ENCODE results near the gene GON7. TPM values are rescaled to one million over a fixed set of nuclear protein-coding genes. Genes with fewer than 3 reads are reported as not detected.

Gene GON7
- total RNA-seq, 4 donors from 2014 or later: 8.9 to 12.7 (median 11.5) TPM

GRCh38 chr14:93175492-93175891 is 31.4 kb downstream of the GON7 start:
- TF ChIP-seq, protein P1, sequence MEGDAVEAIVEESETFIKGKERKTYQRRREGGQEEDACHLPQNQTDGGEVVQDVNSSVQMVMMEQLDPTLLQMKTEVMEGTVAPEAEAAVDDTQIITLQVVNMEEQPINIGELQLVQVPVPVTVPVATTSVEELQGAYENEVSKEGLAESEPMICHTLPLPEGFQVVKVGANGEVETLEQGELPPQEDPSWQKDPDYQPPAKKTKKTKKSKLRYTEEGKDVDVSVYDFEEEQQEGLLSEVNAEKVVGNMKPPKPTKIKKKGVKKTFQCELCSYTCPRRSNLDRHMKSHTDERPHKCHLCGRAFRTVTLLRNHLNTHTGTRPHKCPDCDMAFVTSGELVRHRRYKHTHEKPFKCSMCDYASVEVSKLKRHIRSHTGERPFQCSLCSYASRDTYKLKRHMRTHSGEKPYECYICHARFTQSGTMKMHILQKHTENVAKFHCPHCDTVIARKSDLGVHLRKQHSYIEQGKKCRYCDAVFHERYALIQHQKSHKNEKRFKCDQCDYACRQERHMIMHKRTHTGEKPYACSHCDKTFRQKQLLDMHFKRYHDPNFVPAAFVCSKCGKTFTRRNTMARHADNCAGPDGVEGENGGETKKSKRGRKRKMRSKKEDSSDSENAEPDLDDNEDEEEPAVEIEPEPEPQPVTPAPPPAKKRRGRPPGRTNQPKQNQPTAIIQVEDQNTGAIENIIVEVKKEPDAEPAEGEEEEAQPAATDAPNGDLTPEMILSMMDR (IDR thresholded peaks at IDR 0.05; ENCODE audit: low read depth): no peak

- TF ChIP-seq, protein P1 (IDR thresholded peaks at IDR 0.05; ENCODE audit: low read depth): no peak
Measured at GRCh38 chr14:93173943-93174395, 32.9 kb downstream of the GON7 start.

DNA sequence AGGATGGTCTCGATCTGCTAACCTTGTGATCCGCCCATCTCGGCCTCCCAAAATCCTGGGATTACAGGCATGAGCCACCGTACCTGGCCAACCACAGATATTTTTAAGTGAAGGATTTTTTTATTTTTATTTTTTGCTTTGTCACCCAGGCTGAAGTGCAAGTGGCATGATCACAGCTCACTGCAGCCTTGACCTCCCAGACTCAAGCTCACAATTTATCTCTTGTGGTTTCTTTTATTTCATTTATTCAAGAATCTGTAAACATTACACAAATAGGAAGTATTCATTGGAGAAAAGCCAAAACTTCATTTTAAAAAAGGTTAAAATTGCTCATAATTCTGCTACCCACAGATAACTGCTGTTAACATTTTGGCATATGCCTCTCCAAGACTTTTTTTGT is 35.5 kb downstream of the GON7 start:
- TF ChIP-seq, protein P1 (IDR thresholded peaks at IDR 0.05; ENCODE audit: low read depth): no peak

DNA sequence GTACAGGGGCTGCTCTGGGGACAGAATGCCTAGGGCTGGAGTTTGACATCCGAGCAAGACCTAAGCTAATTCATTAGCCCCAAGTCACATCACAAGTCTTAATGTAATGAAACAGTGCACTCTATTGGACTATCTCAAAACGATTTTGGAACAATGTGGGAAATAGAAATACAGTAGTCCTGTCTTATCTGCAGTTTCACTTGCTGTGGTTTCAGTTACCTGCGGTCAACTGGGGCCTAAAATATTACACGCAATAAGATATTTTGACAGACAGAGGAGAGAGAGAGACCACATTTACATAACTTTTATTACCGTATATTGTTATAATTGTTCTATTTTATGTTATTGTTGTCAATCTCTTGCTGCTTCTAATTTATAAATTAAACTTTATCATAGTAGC is 43.3 kb downstream of the GON7 start:
- TF ChIP-seq, protein P1 (IDR thresholded peaks at IDR 0.05; ENCODE audit: low read depth): no peak

DNA sequence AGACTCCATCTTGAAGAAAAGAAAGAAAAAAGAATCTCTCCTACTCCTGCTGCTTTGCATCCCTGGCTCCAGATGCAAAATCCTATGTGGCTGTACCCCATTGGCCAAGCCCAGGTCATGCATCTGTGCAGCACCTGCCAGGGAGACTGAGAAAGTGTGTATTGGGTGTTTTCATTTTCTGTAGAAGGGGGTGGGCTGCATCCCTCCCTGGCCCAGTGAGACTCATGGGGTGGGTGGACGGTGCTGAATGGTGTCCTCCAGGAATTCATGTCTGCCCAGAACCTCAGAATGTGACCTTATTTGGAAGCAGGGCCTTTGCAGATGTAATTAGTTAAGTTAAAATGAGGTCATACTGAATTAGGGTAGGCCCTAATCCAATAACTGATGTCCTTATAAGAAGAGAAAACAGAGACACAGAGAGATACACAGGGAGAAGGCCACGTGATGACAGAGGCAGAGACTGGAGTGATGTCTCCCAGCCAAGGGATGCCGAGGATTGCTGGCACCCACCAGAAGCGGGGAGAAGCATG is 45.4 kb downstream of the GON7 start:
- TF ChIP-seq, protein P1 (IDR thresholded peaks at IDR 0.05; ENCODE audit: low read depth): no peak

GRCh38 chr14:93160353-93160801 is 46.5 kb downstream of the GON7 start:
- TF ChIP-seq, protein P1 (IDR thresholded peaks at IDR 0.05; ENCODE audit: low read depth): no peak

GRCh38 chr14:93156693-93157369 is 50.0 kb downstream of the GON7 start:
- TF ChIP-seq, protein P1 (IDR thresholded peaks at IDR 0.05; ENCODE audit: low read depth): no peak

Data from subcutaneous adipose tissue (tissue), 4 donors.